ENCODE results near the gene GJB1. TPM values are rescaled to one million over a fixed set of nuclear protein-coding genes. Genes with fewer than 3 reads are reported as not detected.

The GJB1 gene
- total RNA-seq (2011; cell fraction: chromatin; rRNA removed; ENCODE audit: low replicate concordance), result not detected in 2 replicates
- total RNA-seq (2011; cell fraction: nucleolus; rRNA removed), result not detected in 2 replicates
- total RNA-seq (2011; cell fraction: nucleoplasm; rRNA removed), result not detected in 2 replicates
- not detected in 2 replicates for total RNA-seq (2014; rRNA removed)
- total RNA-seq (2014; rRNA removed; fragmentation: Illumina TruSeq; extraction: Trizol), result not detected in 2 replicates
- total RNA-seq (2015; rRNA removed; fragmentation: Illumina TruSeq; extraction: Trizol), result not detected in 2 replicates
- 0.11 TPM in 1 of 2 replicates, not detected in the other for total RNA-seq (2021)
- not detected in 2 replicates for polyA plus RNA-seq (2011; rRNA removed)
- polyA plus RNA-seq (2011; cell fraction: cytosol; rRNA removed), result not detected in 2 replicates
- polyA plus RNA-seq (2011; cell fraction: nucleus; rRNA removed), result not detected in 2 replicates
- not detected in 2 replicates for polyA plus RNA-seq (2012)
- polyA plus RNA-seq (2014; fragmentation: Illumina TruSeq; extraction: Trizol), result not detected in 2 replicates
- not detected for polyA plus RNA-seq (2014; fragmentation: Nextera tagmentation; extraction: Ambion mirVana)
- polyA plus RNA-seq (2014; rRNA removed), result not detected in 2 replicates
- not detected in 2 replicates for polyA minus RNA-seq (2011; rRNA and poly(A)+ RNA removed)
- polyA minus RNA-seq (2011; cell fraction: cytosol; rRNA and poly(A)+ RNA removed), result not detected in 2 replicates
- polyA minus RNA-seq (2011; cell fraction: nucleus; rRNA and poly(A)+ RNA removed), result not detected in 2 replicates
- not detected for Bru-seq, nascent RNA
- BruChase-seq, experiment 1, labeled RNA remaining after a 2-hour chase, result not detected
- percentile 9 among the genes with signal in this experiment for BruChase-seq, experiment 2, labeled RNA remaining after a 6-hour chase
- long read RNA-seq, experiment 1, result 0 reads
- long read RNA-seq, experiment 2, result 0 reads
- long read RNA-seq, experiment 3, result 0 reads

- ChIA-PET POLR2A (interaction anchor here (1.0 kb wide), 1 partner anchor 60 kb away, joined by 5 read pairs; the partner anchor contains the start of gene NONO), CTCF (ENCODE audit: low intra/inter-chr PET ratio) (no interaction called here)
- no peak within 1 kb of the TSS for H3K27ac ChIP-seq (ENCODE audit: extremely low read depth, low read depth, low read length)
- BruUV-seq (replicated peaks), result no TSS peak
- in situ Hi-C loops (cut with MboI), result no loop called here
- peaks cover 2 to 23% of the 10 kb centered on the region in 2 experiments; a peak in 4 of 5 replicates for H3K27me3 ChIP-seq (ENCODE audit: control insufficient read depth in 2 of 2, insufficient read depth in 2 of 2, low read length in 2 of 2)
- intact Hi-C loops (cut with micrococcal nuclease), result no loop called here
- H3K9me1 ChIP-seq (ENCODE audit: control insufficient read depth, insufficient read depth, low read length), result no peaks in the 10 kb centered on the region
- no peak for ATAC-seq
- no peaks in the 10 kb centered on the region for H3K36me3 ChIP-seq (ENCODE audit: control insufficient read depth, insufficient read depth, low read length)
- H3K4me2 ChIP-seq (ENCODE audit: insufficient read depth, low read length), result no peak within 1 kb of the TSS
- peaks cover 0 to 9% of the 10 kb centered on the region in 2 experiments; a peak in 3 of 5 replicates for H3K4me1 ChIP-seq (replicated peaks in 1 of 2; ENCODE audit: control insufficient read depth in 2 of 2, insufficient read depth in 2 of 2, low read length in 2 of 2)
- no peaks in the 10 kb centered on the region for H3K79me2 ChIP-seq (ENCODE audit: control insufficient read depth, insufficient read depth, low read length)
- DNase-seq (ENCODE audit: extremely low read depth in 1 of 4, low spot score in 3 of 4), result no peak
- H3K9me3 ChIP-seq (replicated peaks; ENCODE audit: control insufficient read depth, insufficient read depth, low read depth, low read length), result no peaks in the 10 kb centered on the region
- H2AFZ ChIP-seq (ENCODE audit: low read depth, low read length), result no peak within 1 kb of the TSS
- WGBS (ENCODE audit: insufficient coverage, low coverage, missing lambda C conversion rate), result 35% methylated on average over 5 of the region's 18 CpGs
- peak within 1 kb of the TSS in 1 of 2 experiments; percentile 17; a peak in 1 of 4 replicates for H3K9ac ChIP-seq (ENCODE audit: insufficient read depth in 1 of 2, low read depth in 2 of 2, low read length in 2 of 2)
- no peak within 1 kb of the TSS for H3K4me3 ChIP-seq
- TF ChIP-seq USF2 (CRISPR knock-in tag; IDR thresholded peaks at IDR 0.05) (no peak), PTBP1 (IDR thresholded peaks at IDR 0.05; ENCODE audit: low read depth, low read length) (no peak), HES1 (IDR thresholded peaks at IDR 0.05; ENCODE audit: low read depth) (no peak), GATAD2B (IDR thresholded peaks at IDR 0.05; ENCODE audit: borderline replicate concordance) (no peak), TCFL5 (CRISPR knock-in tag; conservative IDR thresholded peaks at IDR 0.05) (no peak), NFATC3 (IDR thresholded peaks at IDR 0.05) (no peak), ZEB2 (IDR thresholded peaks at IDR 0.05) (no peak), ZNF561 (CRISPR knock-in tag; conservative IDR thresholded peaks at IDR 0.05) (no peak), ADNP (tag; IDR thresholded peaks at IDR 0.05) (no peak)
- no peak for FAIRE-seq
- H4K20me1 ChIP-seq (replicated peaks; ENCODE audit: control insufficient read depth, insufficient read depth, low read length), result no peaks in the 10 kb centered on the region
Measured at GRCh38 chrX:71222929-71223328, at the start of gene GJB1. Gene GJB1, plus strand, starts transcription at chrX:71223224. Its CDS starts 484 bp downstream, at chrX:71223708.

All from K562 (cell line).